Stomach (tissue), 9 donors: ENCODE data around the gene FANK1. TPM values are rescaled to one million over a fixed set of nuclear protein-coding genes. Genes with fewer than 3 reads are reported as not detected.

Experiments
- DNase-seq, 2 donors: peaks; one replicate each; pipeline versions ENCODE4 v3.0.0 to v3.0.0-alpha.2; 2013 to 2019
- H3K27ac ChIP-seq, 5 donors: fragments of 200-600 bp in 4 of 5; sonication (generic) in 4 of 5; one replicate each; pipeline ENCODE4 v1.5.1; 2013 to 2019; ENCODE audit warnings: mild to moderate bottlenecking in 1 of 5, moderate library complexity in 1 of 5
- H3K27me3 ChIP-seq, 3 donors: fragments of 200-600 bp; sonication (generic); one replicate each; pipeline ENCODE4 v1.5.1; 2017 to 2019; ENCODE audit warnings: mixed run types in 1 of 3
- H3K36me3 ChIP-seq, 4 donors: fragments of 200-600 bp; sonication (generic); 1 replicate in 3 of 4; 2 replicates in 1 of 4; pipeline ENCODE4 v1.5.1; 2016 to 2019
- H3K4me1 ChIP-seq, 4 donors: fragments of 200-600 bp; sonication (generic); one replicate each; pipeline ENCODE4 v1.5.1; 2016 to 2019
- H3K4me3 ChIP-seq, 4 donors: fragments of 200-600 bp; sonication (generic) in 3 of 4; one replicate each; pipeline ENCODE4 v1.5.1; 2016 to 2019; ENCODE audit warnings: mild to moderate bottlenecking in 1 of 4
- H3K9me3 ChIP-seq, 4 donors: fragments of 200-600 bp; sonication (generic); one replicate each; pipeline ENCODE4 v1.5.1; 2016 to 2019
- CTCF ChIP-seq, 7 experiments: fragments of 450-650 bp in 4 of 7; fragments of 200-600 bp in 3 of 7; sonication (generic) in 3 of 7; IDR thresholded peaks; one replicate each; pipeline ENCODE4 v1.5.1; 2016 to 2019; ENCODE audit warnings: antibody characterized with exemption in 7 of 7, control low read depth in 2 of 7, mild to moderate bottlenecking in 1 of 7
- EP300 ChIP-seq: sonication (generic); formaldehyde crosslinking; IDR thresholded peaks from one replicate; pipeline ENCODE4 v1.6.1; 2017; ENCODE audit warnings: antibody characterized with exemption
- POLR2A ChIP-seq, 4 donors: fragments of 450-650 bp; IDR thresholded peaks; one replicate each; pipeline ENCODE4 v1.6.1; 2016; ENCODE audit warnings: antibody characterized with exemption in 4 of 4, control low read depth in 2 of 4, mild to moderate bottlenecking in 1 of 4, moderate library complexity in 1 of 4
- POLR2AphosphoS5 ChIP-seq, 3 donors: sonication (generic); formaldehyde crosslinking; IDR thresholded peaks; one replicate each; pipeline ENCODE4 v1.6.1; 2016; ENCODE audit warnings: antibody characterized with exemption in 3 of 3
- WGBS, 5 donors: extraction: QIAGEN DNeasy Blood & Tissue Kit in 3 of 5; methylation state at CpG; one replicate each; pipeline versions ENCODE4 v1.1.5 to v1.1.7; 2013 to 2018; 5-methylcytosine and 5-hydroxymethylcytosine counted together
- intact Hi-C: fragments of 100-400 bp; cut with DNase I; formaldehyde crosslinking; loops from one replicate; pipeline ENCODE4 v1.15.1; 2023; ENCODE audit warnings: low total_unique reads
- polyA plus RNA-seq, 3 donors: library from polyadenylated mRNA; stranded (reverse); fragments of 200-250 nt; gene quantifications; one replicate each; pipeline ENCODE4 v1.2.3, GENCODE V29; 2013
- total RNA-seq, 5 donors: library from RNA; depleted of rRNA; stranded (reverse); fragments of >200 nt; gene quantifications; one replicate each; pipeline versions ENCODE4 v1.1.0 to v1.2.3, GENCODE V29; 2014 to 2016
- donor health status: healthy with polysubstance abuse.
- donor health status: Bipolar disorder and iron deficiency.
- donor health status: healthy.

FANK1 gene
- total and polyA plus RNA-seq, 8 donors, result 1.6 to 13.3 (median 6.4) TPM

GRCh38 chr10:126006264-126006663 lies 109.9 kb downstream of the FANK1 start:
- H3K4me3 ChIP-seq, result no peak overlapping the region
- no peak for DNase-seq
- H3K36me3 ChIP-seq, result peaks cover 0 to 19% (median 3%) of the 10 kb centered on the region in 4 donors
- 70 to 99% (median 76%) methylated on average over 5 of the region's 5 CpGs for WGBS, 5 donors
- H3K27me3 ChIP-seq, result no peaks in the 10 kb centered on the region
- no peaks in the 10 kb centered on the region for H3K9me3 ChIP-seq
- TF ChIP-seq EP300, result no peak
- TF ChIP-seq POLR2AphosphoS5 (IDR thresholded peaks at IDR 0.05), result no peak
- no peak for TF ChIP-seq CTCF (IDR thresholded peaks at IDR 0.05)
- TF ChIP-seq POLR2A (IDR thresholded peaks at IDR 0.05), result no peak
- no peak overlapping the region for H3K27ac ChIP-seq
- H3K4me1 ChIP-seq, result no peaks in the 10 kb centered on the region
- intact Hi-C loops, result no loop called here

DNA sequence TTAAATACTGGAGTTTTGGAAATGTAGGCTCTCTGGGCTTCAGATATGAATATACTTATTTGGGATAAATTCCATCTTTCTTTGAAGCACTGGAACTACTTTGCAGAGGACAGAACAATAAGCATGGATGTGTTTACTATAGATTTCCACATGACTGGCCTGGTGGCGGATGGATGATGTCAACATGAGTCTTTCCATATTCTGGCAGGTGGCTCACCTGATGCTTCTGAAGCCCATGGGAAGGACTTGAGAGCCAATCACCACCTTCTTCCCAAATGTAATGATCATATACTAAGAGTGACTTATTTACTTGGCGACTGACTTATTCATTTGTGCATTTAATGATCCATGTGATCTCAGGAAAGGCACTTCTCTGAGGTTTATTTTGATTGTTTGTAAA lies 110.5 kb downstream of the FANK1 start:
- DNase-seq, result no peak
- H3K27me3 ChIP-seq, result no peaks in the 10 kb centered on the region
- no peaks in the 10 kb centered on the region for H3K4me1 ChIP-seq
- intact Hi-C loops, result no loop called here
- H3K36me3 ChIP-seq, result peaks cover 0 to 19% (median 3%) of the 10 kb centered on the region in 4 donors
- H3K4me3 ChIP-seq, result no peak overlapping the region
- TF ChIP-seq POLR2AphosphoS5 (IDR thresholded peaks at IDR 0.05) (no peak), POLR2A (IDR thresholded peaks at IDR 0.05) (no peak), CTCF (IDR thresholded peaks at IDR 0.05) (no peak), EP300 (no peak)
- no peak overlapping the region for H3K27ac ChIP-seq
- 91 to 97% (median 95%) methylated on average over 2 of the region's 2 CpGs for WGBS, 5 donors
- no peaks in the 10 kb centered on the region for H3K9me3 ChIP-seq

DNA sequence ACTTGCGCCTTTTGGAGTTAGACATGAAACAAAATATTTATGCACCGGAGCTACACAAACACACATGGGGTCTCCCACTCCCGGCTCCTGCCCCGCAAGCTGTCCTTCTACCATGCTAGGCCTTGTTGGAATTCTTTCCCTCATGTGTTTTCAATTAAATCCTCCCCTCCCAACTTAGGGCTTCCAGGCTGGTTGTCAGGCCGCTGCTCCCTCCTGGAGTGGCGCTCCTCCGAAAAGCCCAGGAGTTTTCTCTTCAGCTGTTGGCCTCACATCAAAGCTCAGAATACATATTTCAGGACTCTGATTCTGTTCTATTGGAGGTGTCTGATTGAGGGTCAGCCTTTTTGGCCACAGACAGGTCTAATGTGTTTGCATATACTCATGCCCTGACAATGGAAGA lies 113.3 kb downstream of the FANK1 start:
- Histone ChIP-seq H3K36me3 (peaks cover 0 to 17% (median 3%) of the 10 kb centered on the region in 4 donors), H3K9me3 (no peaks in the 10 kb centered on the region), H3K4me3 (no peak overlapping the region), H3K27me3 (no peaks in the 10 kb centered on the region), H3K4me1 (peaks cover 0 to 6% (median 0%) of the 10 kb centered on the region in 4 donors), H3K27ac (no peak overlapping the region)
- intact Hi-C loops, result no loop called here
- no peak for DNase-seq
- no peak for TF ChIP-seq CTCF (IDR thresholded peaks at IDR 0.05)
- no peak for TF ChIP-seq POLR2A (IDR thresholded peaks at IDR 0.05)
- TF ChIP-seq EP300, result no peak
- no peak for TF ChIP-seq POLR2AphosphoS5 (IDR thresholded peaks at IDR 0.05)
- 94 to 97% (median 96%) methylated on average over 7 of the region's 7 CpGs for WGBS, 5 donors

GRCh38 chr10:126011995-126012394 lies 115.6 kb downstream of the FANK1 start:
- no peak overlapping the region for H3K27ac ChIP-seq
- no peak overlapping the region for H3K4me3 ChIP-seq
- H3K27me3 ChIP-seq, result no peaks in the 10 kb centered on the region
- H3K9me3 ChIP-seq, result no peaks in the 10 kb centered on the region
- peaks cover 0 to 14% (median 3%) of the 10 kb centered on the region in 4 donors for H3K36me3 ChIP-seq
- WGBS, 5 donors, result 77 to 89% (median 84%) methylated on average over 5 of the region's 5 CpGs
- intact Hi-C loops, result no loop called here
- DNase-seq, result no peak
- peaks cover 0 to 6% (median 0%) of the 10 kb centered on the region in 4 donors for H3K4me1 ChIP-seq
- no peak for TF ChIP-seq CTCF (IDR thresholded peaks at IDR 0.05)
- TF ChIP-seq POLR2AphosphoS5 (IDR thresholded peaks at IDR 0.05), result no peak
- TF ChIP-seq EP300, result no peak
- no peak for TF ChIP-seq POLR2A (IDR thresholded peaks at IDR 0.05)
